H1 (cell line): ENCODE results near the gene PRPF40B. TPM values are rescaled to one million over a fixed set of nuclear protein-coding genes. Genes with fewer than 3 reads are reported as not detected.

Experiments
- CTCF ChIA-PET: fragments of 300-600 bp; sonication (Branson Sonifier 250); formaldehyde crosslinking; loops from one replicate; lab custom pipeline; 2021; ENCODE audit not compliant: partially characterized antibody; lab: Charles Lee
- POLR2A ChIA-PET: fragments of 300-600 bp; sonication (Branson Sonifier 250); formaldehyde crosslinking; loops from one replicate; lab custom pipeline; 2021; ENCODE audit warnings: inconsistent platforms; ENCODE audit not compliant: partially characterized antibody; lab: Charles Lee
- DNase-seq, 2 experiments: peaks; one replicate each; pipeline versions ENCODE4 v3.0.0 to v3.0.0-alpha.2; 2010 to 2022; ENCODE audit warnings: low spot score in 2 of 2, low read depth in 1 of 2, mixed read lengths in 1 of 2
- FAIRE-seq: peaks from 2 replicates; lab custom pipeline; 2011; peaks lifted over from hg19 to GRCh38; lab: Jason Lieb, UNC
- H2AFZ ChIP-seq: 2 replicates; pipeline ENCODE4 v1.8.1; 2012; ENCODE audit warnings: low read length, inconsistent platforms
- H2AK5ac ChIP-seq: 2 replicates; pipeline ENCODE4 v1.6.1; 2013; ENCODE audit warnings: low read depth, low read length
- H2BK120ac ChIP-seq: replicated peaks from 2 replicates; pipeline ENCODE3; 2013; ENCODE audit warnings: low read depth, low read length, inconsistent platforms
- H2BK12ac ChIP-seq: 2 replicates; pipeline ENCODE4 v1.6.1; 2013; ENCODE audit warnings: low read depth, low read length
- H2BK15ac ChIP-seq: 2 replicates; pipeline ENCODE4 v1.6.1; 2013; ENCODE audit warnings: low read length
- H2BK20ac ChIP-seq: 2 replicates; pipeline ENCODE4 v1.6.1; 2013; ENCODE audit warnings: low read length
- H2BK5ac ChIP-seq: 2 replicates; pipeline ENCODE4 v1.6.1; 2013; ENCODE audit warnings: low read depth, low read length
- H3K14ac ChIP-seq: 2 replicates; pipeline ENCODE4 v1.6.1; 2013; ENCODE audit warnings: inconsistent platforms; ENCODE audit not compliant: insufficient read length
- H3K18ac ChIP-seq: 2 replicates; pipeline ENCODE4 v1.6.1; 2013; ENCODE audit warnings: low read length; ENCODE audit errors: extremely low read depth
- H3K23ac ChIP-seq: 2 replicates; pipeline ENCODE4 v1.6.1; 2013; ENCODE audit warnings: inconsistent platforms; ENCODE audit not compliant: insufficient read length
- H3K23me2 ChIP-seq: 2 replicates; pipeline ENCODE4 v1.6.1; 2013; ENCODE audit warnings: low read depth, low read length
- H3K27ac ChIP-seq: 2 replicates; pipeline ENCODE4 v1.6.1; 2011; ENCODE audit warnings: low read depth, low read length, inconsistent platforms
- H3K27me3 ChIP-seq, 4 experiments: replicated peaks in 1 of 4; 1 replicate in 1 of 4; 2 replicates in 3 of 4; pipeline versions ENCODE4 v1.6.1 to v1.8.1; 2011 to 2013; ENCODE audit warnings: low read length in 3 of 4, mild to moderate bottlenecking in 3 of 4, inconsistent platforms in 2 of 4, mixed read lengths in 2 of 4, moderate library complexity in 1 of 4; ENCODE audit not compliant: control insufficient read depth in 3 of 4, insufficient read depth in 3 of 4; ENCODE audit errors: extremely low read depth in 1 of 4
- H3K36me3 ChIP-seq, 4 experiments: 2 replicates each; pipeline versions ENCODE4 v1.6.1 to v1.8.1; 2011 to 2013; ENCODE audit warnings: mild to moderate bottlenecking in 4 of 4, low read length in 3 of 4, moderate library complexity in 2 of 4, control low read depth in 1 of 4, inconsistent platforms in 1 of 4; ENCODE audit not compliant: insufficient read depth in 4 of 4, control insufficient read depth in 2 of 4
- H3K4ac ChIP-seq: replicated peaks from 2 replicates; pipeline ENCODE3; 2013; ENCODE audit warnings: low read length, low read depth, mixed read lengths, inconsistent platforms; ENCODE audit not compliant: insufficient read length
- H3K4me1 ChIP-seq, 4 experiments: replicated peaks in 1 of 4; 1 replicate in 1 of 4; 2 replicates in 3 of 4; pipeline versions ENCODE4 v1.6.1 to v1.8.1; 2011 to 2013; ENCODE audit warnings: low read length in 3 of 4, inconsistent platforms in 2 of 4, mixed read lengths in 1 of 4; ENCODE audit not compliant: insufficient read depth in 4 of 4, control insufficient read depth in 3 of 4
- H3K4me2 ChIP-seq, 2 experiments: 2 replicates each; pipeline versions ENCODE4 v1.6.1 to v1.8.1; 2011 to 2013; ENCODE audit warnings: low read depth in 2 of 2, low read length in 2 of 2, control low read depth in 1 of 2, inconsistent platforms in 1 of 2, mild to moderate bottlenecking in 1 of 2; ENCODE audit not compliant: insufficient read depth in 1 of 2
- H3K4me3 ChIP-seq, 4 experiments: fragments of 200-600, 300-600 bp in 1 of 4; sonication (generic), shearing (Covaris generic), sonication (Bioruptor Twin) in 1 of 4; 2 replicates each; pipeline versions ENCODE4 v1.5.1 to v1.8.1; 2011 to 2016; ENCODE audit warnings: low read length in 4 of 4, low read depth in 3 of 4, control low read depth in 2 of 4, inconsistent platforms in 2 of 4, mild to moderate bottlenecking in 2 of 4, mixed read lengths in 1 of 4, moderate library complexity in 1 of 4; ENCODE audit not compliant: insufficient read depth in 2 of 4; ENCODE audit errors: extremely low read depth in 1 of 4
- H3K56ac ChIP-seq: replicated peaks from 2 replicates; pipeline ENCODE3; 2013; ENCODE audit warnings: low read depth, mild to moderate bottlenecking, mixed read lengths, low read length, inconsistent platforms; ENCODE audit not compliant: insufficient read length
- H3K79me1 ChIP-seq: 2 replicates; pipeline ENCODE4 v1.6.1; 2013; ENCODE audit warnings: low read depth, low read length, control low read depth
- H3K79me2 ChIP-seq, 2 experiments: 2 replicates each; pipeline versions ENCODE4 v1.6.1 to v1.8.1; 2012 to 2013; ENCODE audit warnings: low read length in 2 of 2, mild to moderate bottlenecking in 2 of 2, inconsistent platforms in 1 of 2; ENCODE audit not compliant: insufficient read depth in 2 of 2, control insufficient read depth in 1 of 2
- H3K9ac ChIP-seq, 4 experiments: replicated peaks in 1 of 4; 1 replicate in 1 of 4; 2 replicates in 3 of 4; pipeline versions ENCODE4 v1.6.1 to v1.8.1; 2011 to 2013; ENCODE audit warnings: low read depth in 3 of 4, low read length in 3 of 4, control low read depth in 2 of 4, mild to moderate bottlenecking in 2 of 4, moderate library complexity in 2 of 4, inconsistent platforms in 1 of 4; ENCODE audit errors: extremely low read depth in 1 of 4
- H3K9me3 ChIP-seq, 2 experiments: 2 replicates each; pipeline versions ENCODE4 v1.6.1 to v1.8.1; 2012 to 2013; ENCODE audit warnings: mild to moderate bottlenecking in 2 of 2, moderate library complexity in 2 of 2, control low read depth in 1 of 2, inconsistent platforms in 1 of 2, low read depth in 1 of 2, low read length in 1 of 2, mixed read lengths in 1 of 2; ENCODE audit not compliant: insufficient read depth in 2 of 2
- H4K20me1 ChIP-seq, 2 experiments: replicated peaks in 1 of 2; 2 replicates each; pipeline versions ENCODE3 to v1.8.1; 2011 to 2013; ENCODE audit warnings: inconsistent platforms in 2 of 2, low read length in 2 of 2, mild to moderate bottlenecking in 1 of 2; ENCODE audit not compliant: insufficient read depth in 2 of 2, control insufficient read depth in 1 of 2
- H4K5ac ChIP-seq: 2 replicates; pipeline ENCODE4 v1.6.1; 2013; ENCODE audit warnings: low read length, low read depth, mixed read lengths, inconsistent platforms; ENCODE audit not compliant: insufficient read length
- H4K8ac ChIP-seq: 2 replicates; pipeline ENCODE4 v1.8.0; 2013; ENCODE audit warnings: mild to moderate bottlenecking, moderate library complexity, low read length, inconsistent platforms; ENCODE audit not compliant: insufficient read depth; ENCODE audit errors: extremely low read depth
- H4K91ac ChIP-seq: replicated peaks from 2 replicates; pipeline ENCODE3; 2013; ENCODE audit warnings: low read length, mixed read lengths, inconsistent platforms; ENCODE audit not compliant: insufficient read length
- BRCA1 ChIP-seq: IDR thresholded peaks from 2 replicates; pipeline ENCODE4 v1.6.1; 2012; ENCODE audit warnings: low read depth, low read length, improper control_type of control experiment
- CBX8 ChIP-seq: fragments of 300-800, 300-1000 bp; sonication (generic); IDR thresholded peaks from 2 replicates; pipeline ENCODE4 v1.7.1; 2016; ENCODE audit warnings: low read depth, low read length, borderline replicate concordance
- CEBPB ChIP-seq: IDR thresholded peaks from 2 replicates; pipeline ENCODE4 v1.6.1; 2012; ENCODE audit warnings: low read depth, low read length
- CHD2 ChIP-seq: IDR thresholded peaks from 2 replicates; pipeline ENCODE4 v1.6.1; 2012; ENCODE audit warnings: low read length, improper control_type of control experiment
- EGR1 ChIP-seq: IDR thresholded peaks from 2 replicates; pipeline ENCODE4 v1.6.1; 2011; ENCODE audit warnings: low read depth, low read length, borderline replicate concordance
- EP300 ChIP-seq, 2 experiments: IDR thresholded peaks; 1 replicate in 1 of 2; 2 replicates in 1 of 2; pipeline ENCODE4 v1.6.1; 2011 to 2012; ENCODE audit warnings: low read depth in 2 of 2, low read length in 2 of 2, mild to moderate bottlenecking in 2 of 2, borderline replicate concordance in 1 of 2, inconsistent platforms in 1 of 2, moderate library complexity in 1 of 2
- EZH2 ChIP-seq: fragments of 200-600 bp; sonication (generic); IDR thresholded peaks from 2 replicates; pipeline ENCODE4 v1.7.1; 2012; ENCODE audit warnings: low read depth, mild to moderate bottlenecking, moderate library complexity, low read length, inconsistent platforms; ENCODE audit not compliant: severe bottlenecking
- FOSL1 ChIP-seq: IDR thresholded peaks from 2 replicates; pipeline ENCODE4 v1.6.1; 2011; ENCODE audit warnings: mild to moderate bottlenecking, low read depth, low read length, moderate library complexity; ENCODE audit not compliant: insufficient read depth
- KDM1A ChIP-seq: fragments of 200-600, 300-600 bp; sonication (generic); IDR thresholded peaks from 2 replicates; pipeline ENCODE4 v1.7.1; 2016; ENCODE audit warnings: mild to moderate bottlenecking, low read length, borderline replicate concordance
- WGBS, 2 experiments: shearing (Covaris generic) in 1 of 2; methylation state at CpG; one replicate each; pipeline versions ENCODE4 v1.1.6 to v1.1.7; 2013 to 2015; ENCODE audit warnings: low lambda C conversion rate in 2 of 2, mixed read lengths in 2 of 2, inconsistent platforms in 1 of 2, low coverage in 1 of 2, missing lambda C conversion rate in 1 of 2; ENCODE audit not compliant: insufficient replicate concordance in 2 of 2, insufficient coverage in 1 of 2, insufficient read length in 1 of 2; ENCODE audit errors: extremely low coverage in 1 of 2, missing lambda C conversion rate in 1 of 2; 5-methylcytosine and 5-hydroxymethylcytosine counted together
- long read RNA-seq, 2 experiments: library from RNA in 1 of 2; library from capped mRNA in 1 of 2; stranded (forward); transcript quantifications; one replicate each; pipeline ENCODE4 v2.0.0, GENCODE V29; 2021; ENCODE audit warnings: inconsistent platforms in 1 of 2
- polyA minus RNA-seq, 3 experiments: library from RNA; depleted of rRNA, polyadenylated mRNA; stranded (reverse); fragments of >200 nt; gene quantifications; 1 replicate in 2 of 3; 2 replicates in 1 of 3; pipeline ENCODE4 v1.2.3, GENCODE V29; 2011
- polyA plus RNA-seq, 7 experiments: library from polyadenylated mRNA; depleted of rRNA in 3 of 7; stranded (reverse) in 5 of 7; unstranded in 2 of 7; fragments of >200 nt in 5 of 7; fragments of 200-250 nt in 2 of 7; gene quantifications; 1 replicate in 5 of 7; 2 replicates in 1 of 7; 4 replicates in 1 of 7; pipeline versions ENCODE4 v1.2.1 to v1.2.3, GENCODE V29; 2011 to 2013; ENCODE audit warnings: missing spikeins in 2 of 7, mixed read lengths in 2 of 7
- total RNA-seq: library from RNA; stranded (reverse); fragmentation: NEBNext Ultra II Directional; extraction: Animal tissue kit (Norgen Biotek cat#: 25700); gene quantifications from 2 replicates; pipeline ENCODE4 v1.2.1, GENCODE V29; 2021

The PRPF40B gene
- total RNA-seq (24.4 and 26.8 TPM in 2 replicates), polyA plus RNA-seq (2011; rRNA removed) (14.4 and 23.5 TPM in 2 replicates), polyA minus RNA-seq (2011; rRNA and poly(A)+ RNA removed) (14.2 and 23.3 TPM in 2 replicates)
- 23.9 TPM for polyA plus RNA-seq (2011; cell fraction: cytosol; rRNA removed)
- 137 TPM for polyA plus RNA-seq (2011; cell fraction: nucleus; rRNA removed)
- 14.2 to 29.0 TPM (median 24.0 TPM) in 4 replicates for polyA plus RNA-seq (2012, experiment 1 of 2)
- polyA plus RNA-seq (2012, experiment 2 of 2): 9.3 TPM
- polyA plus RNA-seq (2013, experiment 1 of 2): 13.1 TPM
- polyA plus RNA-seq (2013, experiment 2 of 2): 13.0 TPM
- polyA minus RNA-seq (2011; cell fraction: cytosol; rRNA and poly(A)+ RNA removed): 11.0 TPM
- polyA minus RNA-seq (2011; cell fraction: nucleus; rRNA and poly(A)+ RNA removed): 41.9 TPM
- long read RNA-seq, experiment 1: 0 reads
- long read RNA-seq, experiment 2, partial matches to known transcripts: 3 of 6 reads
- long read RNA-seq, experiment 2, other reads (novel, unspliced or antisense): 2 of 6 reads

DNA sequence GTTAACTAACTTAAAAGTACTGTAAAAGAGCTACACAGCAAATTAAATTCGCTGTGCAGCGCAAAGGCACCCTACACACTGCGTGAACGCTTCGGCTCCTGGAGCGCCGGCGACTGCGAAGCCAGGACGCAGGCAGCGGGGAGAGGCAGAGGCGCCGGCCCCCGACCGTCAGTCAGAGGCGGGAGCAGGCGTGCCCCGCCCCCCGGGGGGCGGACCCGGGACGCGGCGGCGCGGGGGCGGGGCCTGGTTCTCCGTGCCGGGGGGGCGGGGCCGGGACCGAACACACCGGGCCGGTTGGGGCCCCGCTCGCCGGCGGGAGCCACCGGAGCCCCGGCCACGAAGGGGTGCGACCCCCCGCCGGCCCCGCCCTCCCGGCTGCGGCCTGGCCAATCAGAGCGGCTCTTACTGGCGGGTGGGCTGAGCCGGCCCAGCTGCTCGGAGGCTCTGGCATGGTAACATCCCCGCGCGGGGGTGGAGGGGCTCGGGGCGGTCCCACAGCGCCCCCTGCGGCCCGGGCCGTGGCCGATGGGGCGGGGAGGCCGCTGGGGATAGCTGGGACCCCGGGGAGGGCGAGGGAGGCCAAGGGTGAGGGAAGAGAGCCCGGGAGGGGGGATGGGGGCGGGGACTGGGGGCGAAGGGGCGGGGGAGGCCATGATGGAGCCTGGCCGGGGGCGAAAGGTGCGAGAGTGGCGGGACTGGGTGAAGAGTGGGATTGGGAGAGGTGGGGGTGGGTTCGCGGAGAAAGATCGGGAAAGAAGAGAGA, at the start of gene PRPF40B:
Gene PRPF40B, plus strand, starts transcription at position 420 of the 763 bp plus-strand sequence. Its CDS starts 30 bp downstream, at position 450.
- ChIA-PET CTCF (interaction anchor here (0.8 to 4.3 kb wide), 15 partner anchors 8 to 291 kb away, joined by 3 to 15 read pairs (median 4); no protein-coding TSS in a partner anchor), POLR2A (interaction anchor here (0.9 to 2.8 kb wide), 7 partner anchors 15 to 358 kb away, joined by 3 to 10 read pairs (median 4); partner anchors contain the start of genes MCRS1, NCKAP5L, TMBIM6 and TUBA1C)
- peaks cover 0 to 7% (median 3%) of the 10 kb centered on the region in 4 experiments; a peak in 6 of 7 replicates for H3K4me1 ChIP-seq
- no peaks in the 10 kb centered on the region for H3K9me3 ChIP-seq
- H2BK120ac ChIP-seq: no peak within 1 kb of the TSS
- H2BK20ac ChIP-seq: no peak within 1 kb of the TSS
- peak within 1 kb of the TSS; percentile 78 to 99 for H3K4me2 ChIP-seq
- H2BK12ac ChIP-seq: peak within 1 kb of the TSS; percentile 50; the same call in 1 of the 2 replicates
- no peak within 1 kb of the TSS for H2AK5ac ChIP-seq
- H3K23ac ChIP-seq: no peak within 1 kb of the TSS
- no peaks in the 10 kb centered on the region for H3K27me3 ChIP-seq
- H3K18ac ChIP-seq: peak within 1 kb of the TSS; percentile 78
- peak within 1 kb of the TSS; percentile 81 for H4K8ac ChIP-seq
- 0 out of 2 replicates have a peak within 1 kb of the TSS, but pooled peaks have one; percentile 7 for H2AFZ ChIP-seq
- 5% methylated on average over 31 of the region's 76 CpGs; no CpG with 5 or more reads in 1 of the 2 experiments for WGBS, 2 experiments
- H4K5ac ChIP-seq: peak within 1 kb of the TSS; percentile 50
- peak within 1 kb of the TSS; percentile 44 for H3K4ac ChIP-seq
- H3K27ac ChIP-seq: peak within 1 kb of the TSS; percentile 56; the same call in 1 of the 2 replicates
- H3K36me3 ChIP-seq: no peaks in the 10 kb centered on the region
- no peaks in the 10 kb centered on the region for H3K79me1 ChIP-seq
- no peak for FAIRE-seq
- no peak within 1 kb of the TSS for H3K14ac ChIP-seq
- peak within 1 kb of the TSS; percentile 60 for H2BK5ac ChIP-seq
- H2BK15ac ChIP-seq: no peak within 1 kb of the TSS
- peak; percentile 78 to 95 for DNase-seq
- peak within 1 kb of the TSS; percentile 74 for H3K56ac ChIP-seq
- no peaks in the 10 kb centered on the region for H3K79me2 ChIP-seq
- no peaks in the 10 kb centered on the region for H4K20me1 ChIP-seq
- H3K23me2 ChIP-seq: peaks cover 15% of the 10 kb centered on the region; the same call in 1 of the 2 replicates
- peak within 1 kb of the TSS; percentile 50 to 73 (median 66) for H3K4me3 ChIP-seq
- peak within 1 kb of the TSS in 3 of 4 experiments; percentile 51 to 66 (median 56); a peak in 5 of 7 replicates for H3K9ac ChIP-seq
- H4K91ac ChIP-seq: no peak within 1 kb of the TSS
- TF ChIP-seq CHD2 (no peak; the same call in 1 of the 2 replicates), EP300 (IDR thresholded peaks at IDR 0.05; ENCODE audit: borderline replicate concordance in 1 of 2, low read depth in 2 of 2, low read length in 2 of 2) (0 out of 3 replicates have a peak, but pooled peaks of 1 of the 2 experiments have one; percentile 7), EGR1 (peak; percentile 89), CBX8 (no peak), BRCA1 (no peak), FOSL1 (no peak), KDM1A (no peak), CEBPB (no peak), EZH2 (no peak)
